Measurements from ENCODE around the gene LRRC23. TPM values are rescaled to one million over a fixed set of nuclear protein-coding genes. Genes with fewer than 3 reads are reported as not detected.

Gene LRRC23
- total RNA-seq, 2 experiments from 2014 or later: 4.6 to 5.3 TPM

- peaks cover 59% of the 10 kb centered on the region for H3K4me1 Mint-ChIP-seq (ENCODE audit: low read depth)
- intact Hi-C loops (cut with micrococcal nuclease): no loop called here
These were observed 22.9 kb downstream of the LRRC23 start, which contains the start of gene ATN1 for GRCh38 chr12:6927379-6928021. Gene ATN1, plus strand, starts transcription at chr12:6927959. Its CDS starts 6,043 bp downstream, at chr12:6934002.

GRCh38 chr12:6928022-6928702 is 23.5 kb downstream of the LRRC23 start:
- intact Hi-C loops (cut with micrococcal nuclease): no loop called here
- ATAC-seq: no peak
- H3K4me3 Mint-ChIP-seq: peak overlapping the region; percentile 78
- POLR2A ChIA-PET: interaction anchor here (1.1 to 36.0 kb wide), 3 partner anchors 10 to 57 kb away, joined by 3 to 1266 read pairs (median 90); partner anchors contain the start of genes C12orf57, PTPN6 and RNU7-1
- H3K27ac Mint-ChIP-seq: peak overlapping the region; percentile 81
- H3K36me3 Mint-ChIP-seq (ENCODE audit: low read depth): peaks cover 16% of the 10 kb centered on the region
- H3K4me1 Mint-ChIP-seq (ENCODE audit: low read depth): peaks cover 61% of the 10 kb centered on the region
- DNase-seq: no peak
- CTCF ChIA-PET: interaction anchor here (1.0 to 7.3 kb wide), 6 partner anchors 9 to 180 kb away, joined by 3 to 108 read pairs (median 3); partner anchors contain the start of genes C12orf57, CDCA3, RNU7-1 and USP5
- TF ChIP-seq CTCF (IDR thresholded peaks at IDR 0.05): no peak
- H3K9me3 Mint-ChIP-seq: no peaks in the 10 kb centered on the region
- H3K27me3 Mint-ChIP-seq: no peaks in the 10 kb centered on the region

More at GRCh38 chr12:6927379-6928021, 22.9 kb downstream of the LRRC23 start, which contains the start of gene ATN1:
- peak within 1 kb of the TSS; percentile 82 for H3K27ac Mint-ChIP-seq
- H3K27me3 Mint-ChIP-seq: no peaks in the 10 kb centered on the region
- ChIA-PET CTCF (interaction anchor here (1.1 to 7.3 kb wide), 11 partner anchors 10 to 58 kb away, joined by 3 to 108 read pairs (median 5); partner anchors contain the start of genes C12orf57 and RNU7-1), POLR2A (interaction anchor here (0.7 to 36.0 kb wide), 9 partner anchors 9 to 91 kb away, joined by 3 to 1266 read pairs (median 4); partner anchors contain the start of genes C12orf57, ENO2, LPCAT3 and PTPN6)
- H3K4me3 Mint-ChIP-seq: peak within 1 kb of the TSS; percentile 78
- peaks cover 20% of the 10 kb centered on the region for H3K36me3 Mint-ChIP-seq (ENCODE audit: low read depth)
- TF ChIP-seq CTCF (IDR thresholded peaks at IDR 0.05): no peak
- H3K9me3 Mint-ChIP-seq: no peaks in the 10 kb centered on the region
- peak; percentile 55 for DNase-seq
- ATAC-seq: peak; percentile 32

- Mint-ChIP-seq H3K27me3 (no peaks in the 10 kb centered on the region), H3K4me1 (ENCODE audit: low read depth) (peaks cover 68% of the 10 kb centered on the region)
These were observed 24.2 kb downstream of the LRRC23 start for GRCh38 chr12:6928703-6929407.

More at GRCh38 chr12:6928703-6929407, 24.2 kb downstream of the LRRC23 start:
- intact Hi-C loops (cut with micrococcal nuclease): no loop called here
- no peak for DNase-seq
- no peak for TF ChIP-seq CTCF (IDR thresholded peaks at IDR 0.05)
- peaks cover 11% of the 10 kb centered on the region for H3K36me3 Mint-ChIP-seq (ENCODE audit: low read depth)
- ATAC-seq: no peak
- CTCF ChIA-PET: interaction anchor here (1.0 to 7.3 kb wide), 7 partner anchors 9 to 179 kb away, joined by 3 to 108 read pairs (median 3); partner anchors contain the start of genes C12orf57, CDCA3, RNU7-1 and USP5
- no peaks in the 10 kb centered on the region for H3K9me3 Mint-ChIP-seq
- POLR2A ChIA-PET: interaction anchor here (0.7 to 36.0 kb wide), 6 partner anchors 9 to 58 kb away, joined by 3 to 1266 read pairs (median 3); partner anchors contain the start of genes C12orf57, PTPN6 and RNU7-1
- H3K27ac Mint-ChIP-seq: peak overlapping the region; percentile 81
- H3K4me3 Mint-ChIP-seq: peak overlapping the region; percentile 78

Measured in activated CD8-positive, alpha-beta T cell treated with anti-CD3 and anti-CD28 coated beads for 36 hours (primary cell).